Measurements from ENCODE around the gene CXorf65.
A peak's percentile ranks its signal among the peaks of the same experiment; 100 is the strongest.

CXorf65 gene

GRCh38 chrX:71107245-71107644, 705 bp upstream of the CXorf65 start:
- H3K27ac ChIP-seq (ENCODE audit: low read length): peak overlapping the region; percentile 100
- peak overlapping the region; percentile 83 for H3K4me2 ChIP-seq (ENCODE audit: insufficient read depth, low read length)

GRCh38 chrX:71105628-71106027, 912 bp downstream of the CXorf65 start:
- H3K4me2 ChIP-seq (ENCODE audit: insufficient read depth, low read length): peak overlapping the region; percentile 14; the same call in 1 of the 2 replicates
- no peaks in the 10 kb centered on the region for H4K20me1 ChIP-seq (ENCODE audit: insufficient read depth, low read length)
- no peak for DNase-seq
- H3K9me3 ChIP-seq (ENCODE audit: insufficient read depth, low read length, severe bottlenecking): no peaks in the 10 kb centered on the region
- no peaks in the 10 kb centered on the region for H3K27me3 ChIP-seq (ENCODE audit: insufficient read depth, low read length, poor library complexity)
- peaks cover 80% of the 10 kb centered on the region for H3K4me1 ChIP-seq (ENCODE audit: insufficient read depth, low read length)
- H3K27ac ChIP-seq (ENCODE audit: low read length): peak overlapping the region; percentile 78
- no peak overlapping the region for H2AFZ ChIP-seq (ENCODE audit: low read depth, low read length)
- ATAC-seq (ENCODE audit: insufficient read depth, low read depth): no peak
- TF ChIP-seq CTCF (IDR thresholded peaks at IDR 0.05; ENCODE audit: borderline replicate concordance, extremely low read depth, low read length, poor library complexity, severe bottlenecking) (no peak), EZH2 (IDR thresholded peaks at IDR 0.05; ENCODE audit: borderline replicate concordance, low read depth, low read length, severe bottlenecking) (no peak)
- H3K79me2 ChIP-seq (ENCODE audit: insufficient read depth, low read length): peaks cover 62% of the 10 kb centered on the region
- peaks cover 34% of the 10 kb centered on the region for H3K36me3 ChIP-seq (ENCODE audit: insufficient read depth, low read length)
- peak overlapping the region; percentile 86; the same call in 1 of the 2 replicates for H3K9ac ChIP-seq (ENCODE audit: low read depth, low read length)
- peak overlapping the region in 1 of 2 experiments; percentile 1; a peak in 1 of 4 replicates for H3K4me3 ChIP-seq (ENCODE audit: low read depth in 1 of 2, low read length in 2 of 2)

More at GRCh38 chrX:71107245-71107644, 705 bp upstream of the CXorf65 start:
- DNase-seq: no peak
- Histone ChIP-seq H3K4me1 (ENCODE audit: insufficient read depth, low read length) (peaks cover 87% of the 10 kb centered on the region), H3K27me3 (ENCODE audit: insufficient read depth, low read length, poor library complexity) (no peaks in the 10 kb centered on the region), H3K36me3 (ENCODE audit: insufficient read depth, low read length) (peaks cover 35% of the 10 kb centered on the region), H3K79me2 (ENCODE audit: insufficient read depth, low read length) (peaks cover 76% of the 10 kb centered on the region), H3K4me3 (ENCODE audit: low read depth in 1 of 2, low read length in 2 of 2) (peak overlapping the region in 1 of 2 experiments; percentile 93; a peak in 2 of 4 replicates), H3K9me3 (ENCODE audit: insufficient read depth, low read length, severe bottlenecking) (no peaks in the 10 kb centered on the region), H2AFZ (ENCODE audit: low read depth, low read length) (no peak overlapping the region), H3K9ac (ENCODE audit: low read depth, low read length) (peak overlapping the region; percentile 91), H4K20me1 (ENCODE audit: insufficient read depth, low read length) (no peaks in the 10 kb centered on the region)
- TF ChIP-seq CTCF (IDR thresholded peaks at IDR 0.05; ENCODE audit: borderline replicate concordance, extremely low read depth, low read length, poor library complexity, severe bottlenecking) (no peak), EZH2 (IDR thresholded peaks at IDR 0.05; ENCODE audit: borderline replicate concordance, low read depth, low read length, severe bottlenecking) (no peak)
- no peak for ATAC-seq (ENCODE audit: insufficient read depth, low read depth)

GRCh38 chrX:71103110-71103983, 3.2 kb downstream of the CXorf65 start:
- Histone ChIP-seq H3K4me3 (ENCODE audit: low read depth in 1 of 2, low read length in 2 of 2) (peak overlapping the region; percentile 41 to 54; a peak in 3 of 4 replicates), H3K27ac (ENCODE audit: low read length) (peak overlapping the region; percentile 92), H4K20me1 (ENCODE audit: insufficient read depth, low read length) (no peaks in the 10 kb centered on the region), H3K79me2 (ENCODE audit: insufficient read depth, low read length) (peaks cover 48% of the 10 kb centered on the region), H3K4me2 (ENCODE audit: insufficient read depth, low read length) (peak overlapping the region; percentile 66), H3K4me1 (ENCODE audit: insufficient read depth, low read length) (peaks cover 70% of the 10 kb centered on the region), H3K9me3 (ENCODE audit: insufficient read depth, low read length, severe bottlenecking) (no peaks in the 10 kb centered on the region), H2AFZ (ENCODE audit: low read depth, low read length) (peak overlapping the region; percentile 30; the same call in 1 of the 2 replicates), H3K36me3 (ENCODE audit: insufficient read depth, low read length) (peaks cover 13% of the 10 kb centered on the region), H3K9ac (ENCODE audit: low read depth, low read length) (peak overlapping the region; percentile 86), H3K27me3 (ENCODE audit: insufficient read depth, low read length, poor library complexity) (no peaks in the 10 kb centered on the region)
- ATAC-seq (ENCODE audit: insufficient read depth, low read depth): peak; percentile 76
- TF ChIP-seq CTCF (IDR thresholded peaks at IDR 0.05; ENCODE audit: borderline replicate concordance, extremely low read depth, low read length, poor library complexity, severe bottlenecking) (no peak), EZH2 (IDR thresholded peaks at IDR 0.05; ENCODE audit: borderline replicate concordance, low read depth, low read length, severe bottlenecking) (no peak)
- peak; percentile 91 for DNase-seq

Data from DND-41 (cell line).